ENCODE results near the gene MS4A6E.

- TF ChIP-seq CTCF (IDR thresholded peaks at IDR 0.05) (no peak), POLR2A (IDR thresholded peaks at IDR 0.05) (no peak)
Measured at GRCh38 chr11:60326955-60327354, at the start of gene MS4A6E.
